HEK293 (cell line): ENCODE results near the gene GRIN2A.
A peak's percentile ranks its signal among the peaks of the same experiment; 100 is the strongest.

Experiments used
- CTCF ChIA-PET: fragments of 350-600 bp; formaldehyde crosslinking; extraction: SDS; loops from one replicate; lab custom pipeline; 2021; ENCODE audit warnings: antibody characterized with exemption; lab: Yijun Ruan, JAX
- POLR2A ChIA-PET: fragments of 300-600 bp; formaldehyde crosslinking; extraction: SDS; loops from one replicate; lab custom pipeline; 2020; ENCODE audit warnings: antibody characterized with exemption, inconsistent platforms; lab: Yijun Ruan, JAX
- H3K27ac ChIP-seq: fragments of 200-500 bp; sonication (Bioruptor generic); 2 replicates; pipeline ENCODE4 v1.5.1; 2014; ENCODE audit warnings: low read depth, low read length, control low read depth, inconsistent platforms; ENCODE audit errors: extremely low read depth
- H3K36me3 ChIP-seq, 2 experiments: fragments of 200-500 bp in 1 of 2; sonication (Bioruptor generic) in 1 of 2; 1 replicate in 1 of 2; 2 replicates in 1 of 2; pipeline ENCODE4 v1.5.1; 2014 to 2017; ENCODE audit warnings: inconsistent platforms in 2 of 2, low read length in 2 of 2; ENCODE audit not compliant: control insufficient read depth in 2 of 2, insufficient read depth in 1 of 2
- H3K4me1 ChIP-seq: fragments of 200-500 bp; sonication (Bioruptor generic); 2 replicates; pipeline ENCODE4 v1.5.1; 2014; ENCODE audit warnings: mild to moderate bottlenecking, low read length, inconsistent platforms; ENCODE audit not compliant: control insufficient read depth, insufficient read depth
- H3K4me3 ChIP-seq: 2 replicates; pipeline ENCODE4 v1.5.1; 2011; ENCODE audit warnings: low read depth, mild to moderate bottlenecking, control low read depth, low read length, moderate library complexity
- H3K9me3 ChIP-seq: fragments of 200-500 bp; sonication (Bioruptor generic); 2 replicates; pipeline ENCODE4 v1.5.1; 2014; ENCODE audit warnings: low read depth, low read length, inconsistent platforms; ENCODE audit not compliant: control insufficient read depth, insufficient read depth
- EGR2 ChIP-seq: fragments of 450-650 bp; formaldehyde crosslinking; IDR thresholded peaks from 2 replicates; pipeline ENCODE4 v1.5.1; 2016; ENCODE audit warnings: low read depth, missing biosample characterization, missing genetic modification characterization
- HOXC10 ChIP-seq: sonication (generic); formaldehyde crosslinking; IDR thresholded peaks from 2 replicates; pipeline ENCODE4 v1.8.1; 2023; ENCODE audit warnings: mild to moderate bottlenecking, missing genetic modification reagents
- HOXD13 ChIP-seq: sonication (generic); formaldehyde crosslinking; IDR thresholded peaks from 2 replicates; pipeline ENCODE4 v1.8.0; 2022; ENCODE audit warnings: missing genetic modification reagents, borderline replicate concordance
- PRDM10 ChIP-seq: fragments of 450-650 bp; formaldehyde crosslinking; IDR thresholded peaks from 2 replicates; pipeline ENCODE4 v1.5.1; 2016; ENCODE audit warnings: missing biosample characterization, missing genetic modification characterization
- RBAK ChIP-seq: fragments of 450-650 bp; formaldehyde crosslinking; IDR thresholded peaks from 2 replicates; pipeline ENCODE4 v1.5.1; 2016; ENCODE audit warnings: missing biosample characterization, missing genetic modification characterization
- REPIN1 ChIP-seq: fragments of 450-650 bp; formaldehyde crosslinking; IDR thresholded peaks from 2 replicates; pipeline ENCODE4 v1.5.1; 2017; ENCODE audit warnings: missing biosample characterization, missing genetic modification characterization, low read depth
- SP3 ChIP-seq: fragments of 450-650 bp; formaldehyde crosslinking; IDR thresholded peaks from 2 replicates; pipeline ENCODE4 v1.5.1; 2016; ENCODE audit warnings: missing biosample characterization, missing genetic modification characterization
- TSHZ1 ChIP-seq: fragments of 450-650 bp; formaldehyde crosslinking; IDR thresholded peaks from 2 replicates; pipeline ENCODE4 v1.5.1; 2016; ENCODE audit warnings: missing biosample characterization, missing genetic modification characterization, borderline replicate concordance
- ZNF157 ChIP-seq: fragments of 450-650 bp; formaldehyde crosslinking; IDR thresholded peaks from 2 replicates; pipeline ENCODE4 v1.5.1; 2016; ENCODE audit warnings: missing biosample characterization, missing genetic modification characterization
- ZNF16 ChIP-seq: fragments of 450-650 bp; formaldehyde crosslinking; IDR thresholded peaks from 2 replicates; pipeline ENCODE4 v1.5.1; 2016; ENCODE audit warnings: low read depth, missing biosample characterization, missing genetic modification characterization
- ZNF433 ChIP-seq: fragments of 450-650 bp; formaldehyde crosslinking; IDR thresholded peaks from 2 replicates; pipeline ENCODE4 v1.5.1; 2016; ENCODE audit warnings: missing biosample characterization, missing genetic modification characterization, low read depth
- ZNF501 ChIP-seq: fragments of 450-650 bp; formaldehyde crosslinking; IDR thresholded peaks from 2 replicates; pipeline ENCODE4 v1.5.1; 2016; ENCODE audit warnings: missing biosample characterization, missing genetic modification characterization
- ZNF530 ChIP-seq: fragments of 450-650 bp; formaldehyde crosslinking; IDR thresholded peaks from 2 replicates; pipeline ENCODE4 v1.5.1; 2016; ENCODE audit warnings: low read depth, missing biosample characterization, missing genetic modification characterization
- ZNF549 ChIP-seq: fragments of 450-650 bp; IDR thresholded peaks from 2 replicates; pipeline ENCODE4 v1.5.1; 2018; ENCODE audit warnings: missing biosample characterization, missing genetic modification characterization, mild to moderate bottlenecking, inconsistent platforms, moderate library complexity

Gene GRIN2A

GRCh38 chr16:9946022-9946720, 236.1 kb downstream of the GRIN2A start:
- Histone ChIP-seq H3K4me1 (no peaks in the 10 kb centered on the region), H3K4me3 (no peak overlapping the region), H3K36me3 (no peaks in the 10 kb centered on the region), H3K27ac (no peak overlapping the region), H3K9me3 (no peaks in the 10 kb centered on the region)
- TF ChIP-seq ZNF433 (no peak), SP3 (tag by site-specific recombination) (no peak)
- ChIA-PET CTCF (interaction anchor here (0.6 kb wide), 1 partner anchor 35 kb away, joined by 3 read pairs; no protein-coding TSS in a partner anchor), POLR2A (no interaction called here)

GRCh38 chr16:9943121-9943520, 239.1 kb downstream of the GRIN2A start:
- ChIA-PET CTCF (no interaction called here), POLR2A (no interaction called here)
- TF ChIP-seq ZNF157 (tag by site-specific recombination): no peak
- Histone ChIP-seq H3K36me3 (no peaks in the 10 kb centered on the region), H3K4me1 (no peaks in the 10 kb centered on the region), H3K4me3 (no peak overlapping the region), H3K27ac (no peak overlapping the region), H3K9me3 (no peaks in the 10 kb centered on the region)

- Histone ChIP-seq H3K4me3 (no peak overlapping the region), H3K36me3 (no peaks in the 10 kb centered on the region), H3K9me3 (no peaks in the 10 kb centered on the region)
- ChIA-PET CTCF (no interaction called here), POLR2A (no interaction called here)
- no peak for TF ChIP-seq ZNF530 (tag by site-specific recombination)
- TF ChIP-seq, all 188 proteins: peak for 0
- Histone ChIP-seq H3K4me1 (no peaks in the 10 kb centered on the region), H3K27ac (no peak overlapping the region)
Observed at GRCh38 chr16:9941245-9941644, 241.0 kb downstream of the GRIN2A start.

GRCh38 chr16:9934723-9935508, 247.3 kb downstream of the GRIN2A start:
- ChIA-PET CTCF (no interaction called here), POLR2A (no interaction called here)
- Histone ChIP-seq H3K4me1 (no peaks in the 10 kb centered on the region), H3K9me3 (no peaks in the 10 kb centered on the region), H3K4me3 (no peak overlapping the region), H3K36me3 (no peaks in the 10 kb centered on the region), H3K27ac (no peak overlapping the region)
- 0 out of 2 replicates have a peak, but pooled peaks have one; percentile 16 for TF ChIP-seq EGR2 (tag by site-specific recombination)
- no peak for TF ChIP-seq REPIN1 (tag by site-specific recombination)

GRCh38 chr16:9932919-9933653, 249.1 kb downstream of the GRIN2A start:
- H3K27ac ChIP-seq: no peak overlapping the region
- CTCF ChIA-PET: no interaction called here
- H3K36me3 ChIP-seq: no peaks in the 10 kb centered on the region
- H3K4me1 ChIP-seq: no peaks in the 10 kb centered on the region
- H3K4me3 ChIP-seq: no peak overlapping the region
- POLR2A ChIA-PET: no interaction called here
- no peaks in the 10 kb centered on the region for H3K9me3 ChIP-seq
- TF ChIP-seq ZNF16 (tag by site-specific recombination) (no peak), ZNF549 (tag by site-specific recombination) (no peak), PRDM10 (no peak), HOXC10 (no peak), REPIN1 (tag by site-specific recombination) (no peak), HOXD13 (CRISPR knock-in tag) (no peak), TSHZ1 (tag by site-specific recombination) (no peak), RBAK (tag by site-specific recombination) (no peak), ZNF501 (tag by site-specific recombination) (no peak)
